ENCODE measurements around the gene MIF. TPM values are rescaled to one million over a fixed set of nuclear protein-coding genes. Genes with fewer than 3 reads are reported as not detected.
"Not testable (repeated sequence)": the region's sequence is repeated elsewhere in the genome, so short reads cannot be mapped to it uniquely, and the experiment has no call there.

The MIF gene
- total and polyA plus RNA-seq, 7 experiments from 2014 or later, result 179 to 1,099 (median 211) TPM

DNA sequence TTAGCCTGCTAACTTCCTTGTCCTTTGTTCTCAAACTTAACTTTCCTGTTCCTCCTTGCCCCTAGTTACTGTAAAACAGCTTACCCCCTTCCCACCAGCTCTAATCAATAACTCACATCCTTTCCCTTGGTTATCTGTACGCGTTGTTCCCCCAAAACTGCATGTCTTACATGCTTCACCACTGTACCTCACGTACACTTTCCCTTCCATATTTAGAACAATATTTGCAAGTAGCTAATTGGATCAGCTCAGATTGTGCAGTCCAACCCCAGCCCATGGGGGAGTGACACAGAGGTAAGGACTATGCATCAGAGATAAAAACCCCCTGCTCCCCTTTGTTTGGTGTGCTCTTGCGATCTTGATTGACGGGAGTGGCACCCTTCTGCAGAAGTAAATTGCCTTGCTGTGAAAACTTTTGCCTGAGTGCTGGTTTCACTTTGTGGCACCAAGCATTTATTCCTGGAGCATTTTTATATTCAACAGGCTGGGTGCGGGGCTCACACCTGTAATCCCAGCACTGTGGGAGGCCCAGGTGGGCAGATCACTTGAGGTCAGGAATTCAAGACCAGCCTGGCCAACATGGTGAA, 30.9 kb downstream of the MIF start:
- peaks cover 0 to 8% (median 0%) of the 10 kb centered on the region in 7 donors for H3K4me1 Mint-ChIP-seq
- ATAC-seq, result no peak
- H3K4me3 Mint-ChIP-seq, result no peak overlapping the region
- H3K9me3 Mint-ChIP-seq, result peaks cover 0 to 37% (median 14%) of the 10 kb centered on the region in 11 donors
- Histone ChIP-seq H3K36me3 (ENCODE audit: control insufficient read depth in 2 of 3, insufficient read depth in 3 of 3, low read length in 3 of 3) (peaks cover 0 to 27% (median 5%) of the 10 kb centered on the region in 3 experiments), H3K27ac (ENCODE audit: low read depth, low read length) (no peak overlapping the region), H3K9me3 (ENCODE audit: control insufficient read depth in 2 of 3, low read length in 3 of 3) (peaks cover 0 to 19% (median 0%) of the 10 kb centered on the region in 3 experiments), H3K27me3 (ENCODE audit: control insufficient read depth in 2 of 2, insufficient read depth in 2 of 2, low read length in 2 of 2) (no peaks in the 10 kb centered on the region), H3K4me1 (ENCODE audit: control insufficient read depth in 2 of 2, insufficient read depth in 2 of 2, low read length in 2 of 2) (no peaks in the 10 kb centered on the region), H3K4me3 (ENCODE audit: low read length) (no peak overlapping the region)
- intact Hi-C loops (cut with micrococcal nuclease), result no loop called here
- DNase-seq, result no peak
- H3K27ac Mint-ChIP-seq, result peak overlapping the region in 1 of 9 donors; percentile 33
- peaks cover 0 to 11% (median 0%) of the 10 kb centered on the region in 5 donors for H3K27me3 Mint-ChIP-seq
- peaks cover 0 to 15% (median 6%) of the 10 kb centered on the region in 5 donors for H3K36me3 Mint-ChIP-seq
- CTCF ChIA-PET, result no interaction called here
- POLR2A ChIA-PET, result no interaction called here

DNA sequence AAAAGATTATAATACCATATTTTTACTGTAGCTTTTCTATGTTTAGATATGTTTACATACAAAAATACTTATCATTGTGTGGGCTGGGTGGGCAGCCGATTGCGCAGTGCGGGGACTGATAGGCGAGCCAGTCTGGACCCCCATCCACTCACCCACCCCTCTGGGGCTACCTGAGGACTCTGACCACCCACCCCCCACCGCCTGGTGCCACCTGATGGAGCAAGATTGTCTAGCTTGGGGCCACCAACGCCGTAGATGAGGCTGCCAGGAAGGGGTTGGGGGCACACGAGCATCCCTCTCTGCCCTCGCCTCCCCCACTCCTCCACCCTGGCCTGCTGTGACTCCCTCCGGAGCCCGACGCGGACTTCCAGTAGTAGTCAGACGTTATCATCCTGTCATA, 32.4 kb downstream of the MIF start:
- peaks cover 0 to 42% (median 14%) of the 10 kb centered on the region in 11 donors for H3K9me3 Mint-ChIP-seq
- CTCF ChIA-PET, result no interaction called here

DNA sequence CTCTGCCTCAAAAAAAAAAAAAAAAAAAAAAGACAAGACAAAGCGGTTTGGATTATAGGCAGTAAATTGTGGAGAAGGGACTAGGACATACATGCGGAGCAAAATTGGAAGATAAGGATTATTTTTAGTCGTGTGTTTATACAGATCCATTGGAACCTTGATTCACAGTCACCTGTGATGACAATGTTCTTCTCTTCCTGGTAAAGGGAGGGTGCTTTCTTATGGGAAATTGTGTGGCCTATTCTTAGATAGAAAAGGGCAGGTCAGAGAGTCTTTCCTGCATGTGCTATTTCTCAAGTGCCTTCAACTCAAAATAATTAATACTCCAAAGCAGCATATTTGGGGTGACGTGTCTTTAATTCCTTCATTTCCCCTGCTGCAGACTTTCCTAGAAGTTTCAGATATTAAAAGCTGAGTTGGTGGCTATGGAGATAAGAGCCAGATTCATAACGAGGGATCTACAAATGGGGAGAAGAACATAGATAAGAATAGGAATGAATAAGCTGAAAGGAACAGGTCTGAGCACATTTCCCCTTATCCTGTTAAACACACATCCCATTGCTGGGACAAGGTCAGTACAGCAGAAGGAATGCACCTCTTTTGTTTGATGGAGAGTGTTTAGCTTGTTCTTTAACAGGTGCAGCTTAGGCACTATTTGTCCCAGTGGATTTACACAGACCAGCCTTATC, 44.3 kb downstream of the MIF start:
- Histone ChIP-seq H3K27ac (ENCODE audit: low read depth, low read length) (no peak overlapping the region), H3K36me3 (ENCODE audit: control insufficient read depth in 2 of 3, insufficient read depth in 3 of 3, low read length in 3 of 3) (no peaks in the 10 kb centered on the region), H3K27me3 (ENCODE audit: control insufficient read depth in 2 of 2, insufficient read depth in 2 of 2, low read length in 2 of 2) (no peaks in the 10 kb centered on the region), H3K4me3 (ENCODE audit: low read length) (no peak overlapping the region), H3K4me1 (ENCODE audit: control insufficient read depth in 2 of 2, insufficient read depth in 2 of 2, low read length in 2 of 2) (no peaks in the 10 kb centered on the region), H3K9me3 (ENCODE audit: control insufficient read depth in 2 of 3, low read length in 3 of 3) (no peaks in the 10 kb centered on the region)
- no peaks in the 10 kb centered on the region for H3K36me3 Mint-ChIP-seq
- peaks cover 0 to 13% (median 3%) of the 10 kb centered on the region in 5 donors for H3K27me3 Mint-ChIP-seq
- DNase-seq (no peak), ATAC-seq (no peak)
- intact Hi-C loops (cut with micrococcal nuclease), result no loop called here
- H3K4me1 Mint-ChIP-seq, result peaks cover 0 to 3% (median 0%) of the 10 kb centered on the region in 7 donors
- no peak overlapping the region for H3K27ac Mint-ChIP-seq
- H3K4me3 Mint-ChIP-seq, result no peak overlapping the region
- ChIA-PET CTCF (no interaction called here), POLR2A (no interaction called here)
- no peaks in the 10 kb centered on the region for H3K9me3 Mint-ChIP-seq

More for the DNA sequence above, 32.4 kb downstream of the MIF start:
- H3K4me3 ChIP-seq (ENCODE audit: low read length), result no peak overlapping the region
- H3K4me1 ChIP-seq (ENCODE audit: control insufficient read depth in 2 of 2, insufficient read depth in 2 of 2, low read length in 2 of 2), result no peaks in the 10 kb centered on the region
- H3K4me3 Mint-ChIP-seq, result no peak overlapping the region
- peaks cover 0 to 8% (median 0%) of the 10 kb centered on the region in 7 donors for H3K4me1 Mint-ChIP-seq
- H3K27me3 Mint-ChIP-seq, result peaks cover 0 to 17% (median 0%) of the 10 kb centered on the region in 5 donors
- intact Hi-C loops (cut with micrococcal nuclease), result no loop called here
- H3K9me3 ChIP-seq (ENCODE audit: control insufficient read depth in 2 of 3, low read length in 3 of 3), result peaks cover 0 to 19% (median 0%) of the 10 kb centered on the region in 3 experiments
- ATAC-seq (no peak), DNase-seq (no peak)
- POLR2A ChIA-PET, result no interaction called here
- H3K36me3 ChIP-seq (ENCODE audit: control insufficient read depth in 2 of 3, insufficient read depth in 3 of 3, low read length in 3 of 3), result peaks cover 0 to 27% (median 5%) of the 10 kb centered on the region in 3 experiments
- H3K27ac Mint-ChIP-seq, result no peak overlapping the region
- peaks cover 0 to 20% (median 6%) of the 10 kb centered on the region in 5 donors for H3K36me3 Mint-ChIP-seq
- H3K27ac ChIP-seq (ENCODE audit: low read depth, low read length), result no peak overlapping the region
- H3K27me3 ChIP-seq (ENCODE audit: control insufficient read depth in 2 of 2, insufficient read depth in 2 of 2, low read length in 2 of 2), result no peaks in the 10 kb centered on the region

DNA sequence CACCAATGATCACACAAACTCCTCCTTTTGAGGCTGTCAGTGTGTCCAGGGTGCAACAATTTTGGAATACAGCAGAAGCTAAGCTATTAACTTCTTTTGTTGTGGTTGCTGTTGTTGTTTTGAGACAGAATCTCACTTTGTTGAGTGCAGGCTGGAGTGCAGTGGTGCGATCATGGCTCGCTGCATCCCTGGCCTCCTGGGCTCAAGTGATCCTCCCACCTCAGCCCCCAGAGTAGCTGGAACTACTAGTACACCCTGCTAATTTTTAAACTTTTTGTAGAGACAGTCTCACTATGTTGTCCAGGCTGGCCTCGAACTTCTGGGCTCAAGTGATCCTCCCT, 44.8 kb downstream of the MIF start:
- no peak overlapping the region for H3K27ac Mint-ChIP-seq
- H3K9me3 Mint-ChIP-seq, result no peaks in the 10 kb centered on the region
- peaks cover 0 to 3% (median 0%) of the 10 kb centered on the region in 7 donors for H3K4me1 Mint-ChIP-seq
- ChIA-PET POLR2A (no interaction called here), CTCF (no interaction called here)
- Histone ChIP-seq H3K27ac (ENCODE audit: low read depth, low read length) (no peak overlapping the region), H3K9me3 (ENCODE audit: control insufficient read depth in 2 of 3, low read length in 3 of 3) (no peaks in the 10 kb centered on the region), H3K27me3 (ENCODE audit: control insufficient read depth in 2 of 2, insufficient read depth in 2 of 2, low read length in 2 of 2) (no peaks in the 10 kb centered on the region), H3K4me1 (ENCODE audit: control insufficient read depth in 2 of 2, insufficient read depth in 2 of 2, low read length in 2 of 2) (no peaks in the 10 kb centered on the region), H3K4me3 (ENCODE audit: low read length) (no peak overlapping the region), H3K36me3 (ENCODE audit: control insufficient read depth in 2 of 3, insufficient read depth in 3 of 3, low read length in 3 of 3) (no peaks in the 10 kb centered on the region)
- DNase-seq (no peak), ATAC-seq (no peak)
- H3K36me3 Mint-ChIP-seq, result no peaks in the 10 kb centered on the region
- no peak overlapping the region for H3K4me3 Mint-ChIP-seq
- intact Hi-C loops (cut with micrococcal nuclease), result no loop called here
- H3K27me3 Mint-ChIP-seq, result peaks cover 0 to 11% (median 3%) of the 10 kb centered on the region in 5 donors

DNA sequence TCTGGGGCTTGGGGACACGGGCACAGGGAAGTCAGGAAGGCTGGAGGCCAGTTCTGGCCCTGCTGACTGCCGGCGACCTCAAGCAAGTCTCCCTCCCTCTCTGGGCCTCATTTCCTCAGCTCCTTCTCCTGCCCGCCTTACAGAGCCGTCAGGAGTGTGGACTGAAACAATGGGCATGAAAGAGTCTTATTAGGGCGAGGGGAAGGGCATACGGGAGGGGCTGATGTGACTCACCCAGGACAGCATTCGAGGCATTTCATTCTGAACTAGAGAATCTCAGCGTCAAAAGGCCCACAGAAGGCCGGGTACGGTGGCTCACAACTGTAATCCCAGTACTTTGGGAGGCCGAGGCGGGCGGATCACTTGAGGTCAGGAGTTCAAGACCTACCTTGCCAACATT, 46.0 kb downstream of the MIF start:
- H3K27ac ChIP-seq (ENCODE audit: low read depth, low read length); intact Hi-C loops (cut with micrococcal nuclease); ATAC-seq; H3K27ac Mint-ChIP-seq; H3K4me3 ChIP-seq (ENCODE audit: low read length); H3K4me1 ChIP-seq (ENCODE audit: control insufficient read depth in 2 of 2, insufficient read depth in 2 of 2, low read length in 2 of 2); H3K36me3 Mint-ChIP-seq; CTCF ChIA-PET; DNase-seq; H3K4me3 Mint-ChIP-seq; POLR2A ChIA-PET; H3K36me3 ChIP-seq (ENCODE audit: control insufficient read depth in 2 of 3, insufficient read depth in 3 of 3, low read length in 3 of 3); H3K9me3 Mint-ChIP-seq; H3K4me1 Mint-ChIP-seq; H3K9me3 ChIP-seq (ENCODE audit: control insufficient read depth in 2 of 3, low read length in 3 of 3); H3K27me3 ChIP-seq (ENCODE audit: control insufficient read depth in 2 of 2, insufficient read depth in 2 of 2, low read length in 2 of 2): not testable (repeated sequence)
- peaks cover 0 to 18% (median 3%) of the 10 kb centered on the region in 5 donors for H3K27me3 Mint-ChIP-seq

Other genes with a start within 250 kb of the MIF start
- gene RGL4, start 203.4 kb upstream of the MIF start, total RNA-seq, result 10 to 100 TPM; 13.8 to 31.9 (median 19.9) TPM
- gene RGL4, start 203.4 kb upstream of the MIF start, polyA plus RNA-seq, result 10 to 100 TPM; 86.3 to 95.0 TPM
- gene ZNF70, start 143.3 kb upstream of the MIF start, total RNA-seq, result 1 to 10 TPM; 3.1 to 7.9 (median 4.0) TPM
- gene ZNF70, start 143.3 kb upstream of the MIF start, polyA plus RNA-seq, result under 1 TPM; 0.32 to 0.34 TPM
- 1 to 10 TPM in 1 of 5 experiments, under 1 TPM in 1, not detected in 3; 0.74 to 3.0 TPM for gene VPREB3, start 140.0 kb upstream of the MIF start, total RNA-seq
- gene VPREB3, start 140.0 kb upstream of the MIF start, polyA plus RNA-seq, result 1 to 10 TPM; 1.3 to 1.5 TPM
- gene C22orf15, start 131.4 kb upstream of the MIF start, total RNA-seq, result 1 to 10 TPM in 4 of 5 experiments, not detected in 1; 1.2 to 5.7 (median 3.9) TPM
- gene C22orf15, start 131.4 kb upstream of the MIF start, polyA plus RNA-seq, result 1 to 10 TPM; 1.6 to 2.4 TPM
- 10 to 100 TPM; 38.2 to 56.1 (median 46.4) TPM for gene CHCHD10, start 126.4 kb upstream of the MIF start, total RNA-seq
- gene CHCHD10, start 126.4 kb upstream of the MIF start, polyA plus RNA-seq, result 10 to 100 TPM; 25.6 to 32.8 TPM
- gene MMP11, start 121.5 kb upstream of the MIF start, total RNA-seq, result 1 to 10 TPM in 4 of 5 experiments, not detected in 1; 2.0 to 4.0 (median 3.4) TPM
- gene MMP11, start 121.5 kb upstream of the MIF start, polyA plus RNA-seq, result 1 to 10 TPM; 2.0 to 4.3 TPM
- gene SMARCB1, start 107.4 kb upstream of the MIF start, total RNA-seq, result 10 to 100 TPM; 47.1 to 81.1 (median 54.2) TPM
- 10 to 100 TPM; 37.0 to 49.8 TPM for gene SMARCB1, start 107.4 kb upstream of the MIF start, polyA plus RNA-seq
- gene DERL3, start 55.4 kb upstream of the MIF start, total RNA-seq, result 10 to 100 TPM in 1 of 5 experiments, 1 to 10 TPM in 4; 1.6 to 16.2 (median 6.5) TPM
- not detected for gene DERL3, start 55.4 kb upstream of the MIF start, polyA plus RNA-seq
- gene SLC2A11, start 36.5 kb upstream of the MIF start, total RNA-seq, result 10 to 100 TPM; 10.5 to 29.7 (median 14.7) TPM
- gene SLC2A11, start 36.5 kb upstream of the MIF start, polyA plus RNA-seq, result 1 to 10 TPM; 5.9 to 8.3 TPM
- not detected for gene GSTT2B, start 66.8 kb downstream of the MIF start, total RNA-seq
- gene GSTT2B, start 66.8 kb downstream of the MIF start, polyA plus RNA-seq, result not detected
- 1 to 10 TPM; 3.3 to 5.7 (median 4.9) TPM for gene DDTL, start 72.5 kb downstream of the MIF start, total RNA-seq
- gene DDTL, start 72.5 kb downstream of the MIF start, polyA plus RNA-seq, result 1 to 10 TPM; 2.3 to 2.9 TPM
- 100 to 1,000 TPM in 1 of 5 experiments, 10 to 100 TPM in 4; 66.8 to 108 (median 80.2) TPM for gene DDT, start 80.1 kb downstream of the MIF start, total RNA-seq
- 100 to 1,000 TPM in 1 of 2 donors, 10 to 100 TPM in 1; 66.3 to 122 TPM for gene DDT, start 80.1 kb downstream of the MIF start, polyA plus RNA-seq
- not detected for gene GSTT2, start 85.8 kb downstream of the MIF start, total RNA-seq
- gene GSTT2, start 85.8 kb downstream of the MIF start, polyA plus RNA-seq, result not detected
- gene GSTT4, start 111.1 kb downstream of the MIF start, total RNA-seq, result not detected
- not detected for gene GSTT4, start 111.1 kb downstream of the MIF start, polyA plus RNA-seq
- 100 to 1,000 TPM; 140 to 150 (median 145) TPM for gene CABIN1, start 116.9 kb downstream of the MIF start, total RNA-seq
- 10 to 100 TPM; 10.2 to 14.7 TPM for gene CABIN1, start 116.9 kb downstream of the MIF start, polyA plus RNA-seq

Measured in naive thymus-derived CD4-positive, alpha-beta T cell (primary cell).